Muscle of leg (tissue), 11 donors: ENCODE measurements around the gene DEFB131B. TPM values are rescaled to one million over a fixed set of nuclear protein-coding genes. Genes with fewer than 3 reads are reported as not detected.
"Not testable (repeated sequence)": the region's sequence is repeated elsewhere in the genome, so short reads cannot be mapped to it uniquely, and the experiment has no call there.

Experiments used
- DNase-seq: peaks from one replicate; pipeline ENCODE4 v3.0.0; 2013
- H3K27ac ChIP-seq: one replicate; pipeline ENCODE4 v1.5.1; 2013; ENCODE audit warnings: mild to moderate bottlenecking, low read length, control low read depth
- H3K27me3 ChIP-seq: one replicate; pipeline ENCODE4 v1.6.1; 2013; ENCODE audit warnings: low read length; ENCODE audit not compliant: control insufficient read depth, insufficient read depth
- H3K36me3 ChIP-seq: one replicate; pipeline ENCODE4 v1.6.1; 2013; ENCODE audit warnings: low read length; ENCODE audit not compliant: control insufficient read depth, insufficient read depth
- H3K4me1 ChIP-seq: one replicate; pipeline ENCODE4 v1.6.1; 2013; ENCODE audit warnings: low read length; ENCODE audit not compliant: control insufficient read depth, insufficient read depth
- H3K4me3 ChIP-seq: one replicate; pipeline ENCODE4 v1.5.1; 2013; ENCODE audit warnings: low read length, control low read depth
- H3K9me3 ChIP-seq: replicated peaks from 2 replicates; pipeline ENCODE4 v1.6.1; 2013; ENCODE audit warnings: low read depth, low read length; ENCODE audit not compliant: control insufficient read depth
- WGBS: methylation state at CpG from one replicate; pipeline ENCODE4 v1.1.5; 2013; ENCODE audit warnings: missing lambda C conversion rate; ENCODE audit not compliant: insufficient coverage; 5-methylcytosine and 5-hydroxymethylcytosine counted together
- polyA plus RNA-seq, 8 donors: library from polyadenylated mRNA; unstranded; fragments of 120-200 nt; gene quantifications; one replicate each; pipeline versions ENCODE4 v1.2.1 to v1.2.3, GENCODE V29; 2013; ENCODE audit warnings: inconsistent platforms in 1 of 8, low replicate concordance in 1 of 8; ENCODE audit not compliant: insufficient read length in 8 of 8, insufficient read depth in 1 of 8
- total RNA-seq: library from RNA; stranded (reverse); fragments of 120-200 nt; gene quantifications from one replicate; pipeline ENCODE4 v1.2.4, GENCODE V29; 2013

The DEFB131B gene
- total and polyA plus RNA-seq, 9 donors: not detected

DNA sequence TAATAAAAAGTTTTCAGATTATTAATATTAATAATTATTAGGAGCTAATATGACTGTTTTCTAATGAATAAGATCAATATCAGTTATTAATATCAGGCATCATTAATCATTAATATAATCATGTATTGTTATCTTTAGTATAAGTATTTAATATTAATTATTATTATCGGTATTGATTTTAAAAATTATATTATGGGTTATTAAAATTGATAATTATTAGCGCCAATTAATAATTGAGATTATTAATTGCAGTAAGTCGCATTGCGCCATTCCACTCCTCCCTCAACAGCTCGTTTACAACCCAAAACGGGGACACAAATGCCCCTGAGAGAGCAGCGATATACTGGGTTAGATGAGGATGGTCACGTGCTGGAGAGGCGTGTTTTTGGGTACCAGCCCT, 30.0 kb downstream of the DEFB131B start:
- DNase-seq: no peak
- 100% methylated on average over 2 of the region's 9 CpGs for WGBS
- H3K9me3 ChIP-seq: peaks cover 2% of the 10 kb centered on the region
- no peak overlapping the region for H3K27ac ChIP-seq
- H3K27me3 ChIP-seq: no peaks in the 10 kb centered on the region
- no peaks in the 10 kb centered on the region for H3K4me1 ChIP-seq
- peaks cover 8% of the 10 kb centered on the region for H3K36me3 ChIP-seq
- no peak overlapping the region for H3K4me3 ChIP-seq

DNA sequence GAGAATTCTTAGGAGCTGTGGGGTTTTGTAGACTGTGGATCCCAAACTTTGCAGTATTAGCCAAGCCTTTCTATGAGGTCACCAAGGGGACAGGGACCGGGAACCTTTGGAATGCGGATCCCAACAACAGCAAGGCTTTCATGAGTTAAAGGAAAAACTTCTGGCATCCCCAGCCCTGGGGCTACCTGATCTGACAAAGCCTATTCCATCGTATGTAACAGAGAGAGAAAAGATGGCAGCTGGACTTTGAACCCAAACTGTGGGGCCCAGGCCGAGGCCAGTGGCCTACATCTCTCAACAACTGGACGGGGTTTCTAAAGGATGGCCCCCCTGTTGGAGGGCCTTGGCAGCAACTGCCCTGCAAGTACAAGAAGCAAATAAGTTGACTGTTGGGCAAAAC, 32.5 kb downstream of the DEFB131B start:
- H3K27me3 ChIP-seq, H3K4me3 ChIP-seq, H3K36me3 ChIP-seq, H3K9me3 ChIP-seq, H3K4me1 ChIP-seq, H3K27ac ChIP-seq, DNase-seq: not testable (repeated sequence)
- 91% methylated on average over 5 of the region's 5 CpGs for WGBS

DNA sequence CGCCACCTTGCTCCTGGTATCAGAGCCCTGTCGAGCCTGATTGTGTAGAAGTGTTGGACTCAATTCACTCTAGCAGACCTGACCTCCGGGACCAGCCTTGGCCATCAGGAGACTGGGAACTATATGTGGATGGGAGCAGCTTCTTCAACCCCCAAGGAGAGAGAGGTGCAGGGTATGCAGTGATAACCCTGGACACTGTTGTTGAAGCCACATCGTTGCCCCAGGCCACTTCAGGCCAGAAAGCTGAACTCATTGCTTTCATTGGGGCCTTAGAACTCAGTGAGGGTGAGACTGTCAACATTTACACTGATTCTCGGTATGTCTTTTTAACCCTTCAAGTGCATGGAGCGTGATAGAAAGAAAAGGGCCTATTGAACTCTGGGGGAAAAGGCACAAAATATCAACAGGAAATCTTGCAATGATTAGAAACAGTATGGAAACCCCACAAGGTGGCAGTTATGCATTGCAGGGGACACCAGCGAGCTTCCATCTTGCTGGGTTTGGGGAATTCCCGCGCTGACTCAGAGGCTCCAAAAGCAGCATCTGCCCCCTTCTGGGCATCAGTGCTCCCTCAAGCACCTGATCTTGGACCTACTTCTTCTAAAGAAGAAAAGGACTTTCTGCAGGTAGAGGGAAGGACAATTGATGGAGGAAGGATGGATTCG, 33.2 kb downstream of the DEFB131B start:
- H3K4me3 ChIP-seq, H3K9me3 ChIP-seq, H3K27me3 ChIP-seq, H3K27ac ChIP-seq, DNase-seq, H3K4me1 ChIP-seq: not testable (repeated sequence)
- H3K36me3 ChIP-seq: peaks cover 12% of the 10 kb centered on the region
- WGBS: 96% methylated on average over 4 of the region's 10 CpGs

DNA sequence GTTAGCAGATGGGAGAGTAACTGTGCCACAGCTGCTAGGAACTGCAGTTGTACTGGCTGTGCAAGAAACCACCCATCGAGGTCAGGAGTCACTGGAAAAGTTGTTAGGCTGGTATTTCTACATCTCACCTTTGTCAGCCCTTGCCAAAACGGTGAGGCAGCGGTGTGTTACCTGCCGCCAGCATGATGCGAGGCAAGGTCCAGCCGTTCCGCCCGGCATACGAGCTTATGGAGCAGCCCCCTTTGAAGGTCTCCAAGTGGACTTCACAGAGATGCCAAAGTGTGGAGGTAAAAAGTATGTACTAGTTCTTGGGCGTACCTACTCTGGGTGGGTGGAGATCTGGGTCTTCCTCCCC, 33.7 kb downstream of the DEFB131B start:
- H3K27me3 ChIP-seq, DNase-seq, H3K4me3 ChIP-seq, H3K9me3 ChIP-seq, H3K4me1 ChIP-seq, H3K27ac ChIP-seq: not testable (repeated sequence)
- peaks cover 13% of the 10 kb centered on the region for H3K36me3 ChIP-seq
- WGBS: 90% methylated on average over 9 of the region's 10 CpGs

GRCh38 chr11:71913756-71914526, 35.7 kb downstream of the DEFB131B start:
- H3K36me3 ChIP-seq: peaks cover 25% of the 10 kb centered on the region

DNA sequence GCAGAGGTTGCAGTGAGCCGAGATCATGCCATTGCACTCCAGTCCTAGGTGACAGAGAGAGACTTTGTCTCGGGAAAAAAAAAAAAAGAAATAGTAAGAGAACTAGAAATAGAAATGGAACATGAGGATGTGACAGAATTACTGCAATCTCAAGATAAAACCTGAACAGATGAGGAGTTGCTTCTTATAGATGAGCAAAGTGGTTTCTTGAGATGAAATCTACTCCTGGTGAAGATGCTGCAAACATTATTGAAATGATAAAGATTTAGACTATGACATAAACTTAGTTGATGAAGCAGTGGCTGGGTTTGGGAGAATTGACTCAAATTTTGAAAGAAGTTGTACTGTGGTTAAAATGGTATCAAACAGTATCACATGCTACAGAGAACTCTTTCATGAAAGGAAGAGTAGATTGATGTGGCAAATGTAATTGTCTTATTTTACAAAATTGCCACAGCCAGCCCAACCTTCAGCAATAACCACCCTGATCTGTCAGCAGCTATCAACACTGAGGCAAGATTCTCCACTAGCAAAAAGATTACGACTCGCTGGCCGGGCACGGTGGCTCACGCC, 36.5 kb downstream of the DEFB131B start:
- 86% methylated on average over 2 of the region's 7 CpGs for WGBS
- no peaks in the 10 kb centered on the region for H3K4me1 ChIP-seq
- DNase-seq: no peak
- H3K9me3 ChIP-seq: no peaks in the 10 kb centered on the region
- H3K36me3 ChIP-seq: peaks cover 25% of the 10 kb centered on the region
- H3K27ac ChIP-seq: no peak overlapping the region
- no peaks in the 10 kb centered on the region for H3K27me3 ChIP-seq
- H3K4me3 ChIP-seq: no peak overlapping the region

More at GRCh38 chr11:71913756-71914526, 35.7 kb downstream of the DEFB131B start:
- Histone ChIP-seq H3K27ac (no peak overlapping the region), H3K27me3 (no peaks in the 10 kb centered on the region), H3K4me3 (no peak overlapping the region), H3K9me3 (no peaks in the 10 kb centered on the region), H3K4me1 (no peaks in the 10 kb centered on the region)
- no peak for DNase-seq
- no CpG with 5 or more reads among the region's 5 CpGs for WGBS

DNA sequence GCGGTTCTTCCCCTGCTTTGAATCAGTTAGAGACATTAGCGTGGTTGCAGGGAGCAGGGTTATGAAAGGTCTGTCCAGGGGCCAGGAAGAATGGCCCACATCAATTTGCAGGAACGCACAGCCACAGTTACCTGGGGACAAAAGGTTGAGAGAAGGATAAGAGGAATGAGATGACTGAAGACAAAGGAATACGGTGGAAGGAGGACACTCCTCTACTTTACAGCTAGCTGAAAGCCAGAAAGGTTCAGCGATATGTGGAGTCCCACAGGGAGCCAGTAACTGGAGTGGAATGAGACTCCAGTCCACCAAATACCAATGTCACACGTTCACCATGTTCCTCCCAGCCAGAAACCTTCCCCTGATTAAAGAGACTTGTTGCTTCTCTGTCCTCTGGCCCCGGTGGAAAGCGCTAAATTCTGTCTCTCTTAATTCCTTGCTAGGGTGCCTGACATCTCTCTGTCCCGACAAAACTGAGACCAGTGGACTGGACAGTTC, 39.4 kb downstream of the DEFB131B start:
- no peak overlapping the region for H3K4me3 ChIP-seq
- WGBS: 87% methylated on average over 7 of the region's 9 CpGs
- H3K4me1 ChIP-seq: no peaks in the 10 kb centered on the region
- no peaks in the 10 kb centered on the region for H3K9me3 ChIP-seq
- H3K27ac ChIP-seq: no peak overlapping the region
- H3K27me3 ChIP-seq: no peaks in the 10 kb centered on the region
- DNase-seq: no peak
- peaks cover 26% of the 10 kb centered on the region for H3K36me3 ChIP-seq

DNA sequence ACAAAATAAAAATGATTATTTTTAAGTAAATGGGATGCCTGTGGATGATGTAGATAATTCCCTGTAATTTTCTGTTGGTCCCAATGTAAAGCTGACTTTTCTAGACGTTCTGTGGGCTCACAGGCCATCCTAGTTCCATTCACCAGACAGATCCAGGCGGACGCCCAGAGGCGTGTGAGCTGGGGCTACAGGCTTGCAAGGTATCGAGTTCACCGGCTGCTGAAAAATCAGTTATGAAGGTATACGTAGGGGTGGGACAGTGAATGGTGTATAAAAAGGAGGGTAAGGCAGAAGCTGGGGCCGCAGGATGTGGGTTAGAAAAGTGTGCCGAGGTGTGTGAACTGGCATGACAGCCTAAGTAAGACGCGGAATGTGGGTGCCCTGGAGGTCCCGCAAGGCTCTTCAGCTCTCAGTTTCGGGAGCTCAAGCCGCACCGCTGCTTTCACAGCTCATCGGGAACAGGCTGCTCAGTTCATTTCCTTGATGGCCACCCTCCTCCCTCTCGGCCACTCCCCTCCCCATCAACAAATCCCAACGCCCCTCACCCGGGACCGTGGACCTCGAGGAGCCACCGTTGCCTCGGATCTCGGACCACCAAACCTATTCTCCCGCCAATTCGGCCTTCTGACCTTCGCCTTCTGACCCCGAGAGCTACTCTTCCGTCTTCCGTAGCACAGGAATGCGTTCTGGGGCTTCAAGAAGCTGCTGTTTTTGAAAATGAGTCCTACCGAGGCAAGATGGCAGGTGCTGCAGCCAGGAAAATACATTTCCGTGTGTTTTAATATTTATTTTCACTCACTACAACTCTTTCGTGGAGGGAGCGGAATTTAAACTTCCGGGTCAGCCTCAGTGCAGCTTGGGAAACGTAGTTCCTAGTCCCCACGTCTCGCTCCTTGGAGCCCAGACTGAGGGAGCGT, 49.8 kb downstream of the DEFB131B start, which contains the start of gene XNDC1N:
Gene XNDC1N, minus strand, starts transcription at position 775 of the 917 bp plus-strand sequence. CDS start 5,241 bp downstream, outside the sequence.
- WGBS: 0% methylated on average over 22 of the region's 40 CpGs

GRCh38 chr11:71928737-71929443, 50.6 kb downstream of the DEFB131B start, which contains the start of gene RNF121:
Gene RNF121 (plus strand): TSS chr11:71929046. CDS start chr11:71929062, 16 bp downstream.
- WGBS: 0% methylated on average over 27 of the region's 32 CpGs
- Histone ChIP-seq H3K9me3 (no peaks in the 10 kb centered on the region), H3K4me1 (peaks cover 14% of the 10 kb centered on the region), H3K27ac (peak within 1 kb of the TSS; percentile 94), H3K4me3 (peak within 1 kb of the TSS; percentile 97), H3K36me3 (peaks cover 6% of the 10 kb centered on the region), H3K27me3 (no peaks in the 10 kb centered on the region)
- peak; percentile 99 for DNase-seq

More for the DNA sequence above, 49.8 kb downstream of the DEFB131B start, which contains the start of gene XNDC1N:
- Histone ChIP-seq H3K9me3 (no peaks in the 10 kb centered on the region), H3K27me3 (no peaks in the 10 kb centered on the region), H3K27ac (peak within 1 kb of the TSS; percentile 94), H3K36me3 (peaks cover 6% of the 10 kb centered on the region), H3K4me3 (peak within 1 kb of the TSS; percentile 97), H3K4me1 (peaks cover 14% of the 10 kb centered on the region)
- DNase-seq: peak; percentile 97
